Hippocampal formation (tissue), 2 donors: ENCODE measurements around the gene GLB1L2.
A peak's percentile ranks its signal among the peaks of the same experiment; 100 is the strongest.

Experiments used
- DNase-seq, 2 donors: peaks; one replicate each; lab custom pipeline; 2025; lab: John Stamatoyannopoulos, UW

The GLB1L2 gene

GRCh38 chr11:134347441-134347840 is 15.7 kb downstream of the GLB1L2 start:
- no peak for DNase-seq

- no peak for DNase-seq
Observed at GRCh38 chr11:134349109-134349801, 17.5 kb downstream of the GLB1L2 start.

- no peak for DNase-seq
Observed at GRCh38 chr11:134349802-134350355, 18.1 kb downstream of the GLB1L2 start.

- DNase-seq: no peak
Observed at GRCh38 chr11:134350381-134350780, 18.6 kb downstream of the GLB1L2 start.

- DNase-seq: no peak
Observed at GRCh38 chr11:134352111-134352510, 20.3 kb downstream of the GLB1L2 start.

- DNase-seq: no peak
Observed at GRCh38 chr11:134355136-134355535, 23.3 kb downstream of the GLB1L2 start.

- DNase-seq: no peak
Observed at GRCh38 chr11:134355656-134356055, 23.9 kb downstream of the GLB1L2 start.

- DNase-seq: no peak
Observed at GRCh38 chr11:134356656-134357544, 25.1 kb downstream of the GLB1L2 start.

- no peak for DNase-seq
Observed at GRCh38 chr11:134357545-134357839, 25.7 kb downstream of the GLB1L2 start.

GRCh38 chr11:134358165-134358855 is 26.5 kb downstream of the GLB1L2 start:
- DNase-seq: no peak

GRCh38 chr11:134358856-134359490 is 27.2 kb downstream of the GLB1L2 start:
- DNase-seq: no peak

- no peak for DNase-seq
Observed at GRCh38 chr11:134359646-134360045, 27.9 kb downstream of the GLB1L2 start.

GRCh38 chr11:134360050-134360835 is 28.5 kb downstream of the GLB1L2 start:
- peak; percentile 65 to 81 for DNase-seq

GRCh38 chr11:134361661-134362060 is 29.9 kb downstream of the GLB1L2 start:
- DNase-seq: no peak

- no peak for DNase-seq
Observed at GRCh38 chr11:134362192-134362901, 30.6 kb downstream of the GLB1L2 start.

- DNase-seq: no peak
Observed at GRCh38 chr11:134363161-134363560, 31.4 kb downstream of the GLB1L2 start.

GRCh38 chr11:134363592-134363991 is 31.8 kb downstream of the GLB1L2 start:
- no peak for DNase-seq

GRCh38 chr11:134364261-134364660 is 32.5 kb downstream of the GLB1L2 start:
- no peak for DNase-seq

- DNase-seq: no peak
Observed at GRCh38 chr11:134365011-134365925, 33.5 kb downstream of the GLB1L2 start.
